ENCODE measurements around the gene MEGF10. TPM values are rescaled to one million over a fixed set of nuclear protein-coding genes. Genes with fewer than 3 reads are reported as not detected.

The MEGF10 gene
- total RNA-seq, 1 donor from 2014 or later, result 0.47 TPM

DNA sequence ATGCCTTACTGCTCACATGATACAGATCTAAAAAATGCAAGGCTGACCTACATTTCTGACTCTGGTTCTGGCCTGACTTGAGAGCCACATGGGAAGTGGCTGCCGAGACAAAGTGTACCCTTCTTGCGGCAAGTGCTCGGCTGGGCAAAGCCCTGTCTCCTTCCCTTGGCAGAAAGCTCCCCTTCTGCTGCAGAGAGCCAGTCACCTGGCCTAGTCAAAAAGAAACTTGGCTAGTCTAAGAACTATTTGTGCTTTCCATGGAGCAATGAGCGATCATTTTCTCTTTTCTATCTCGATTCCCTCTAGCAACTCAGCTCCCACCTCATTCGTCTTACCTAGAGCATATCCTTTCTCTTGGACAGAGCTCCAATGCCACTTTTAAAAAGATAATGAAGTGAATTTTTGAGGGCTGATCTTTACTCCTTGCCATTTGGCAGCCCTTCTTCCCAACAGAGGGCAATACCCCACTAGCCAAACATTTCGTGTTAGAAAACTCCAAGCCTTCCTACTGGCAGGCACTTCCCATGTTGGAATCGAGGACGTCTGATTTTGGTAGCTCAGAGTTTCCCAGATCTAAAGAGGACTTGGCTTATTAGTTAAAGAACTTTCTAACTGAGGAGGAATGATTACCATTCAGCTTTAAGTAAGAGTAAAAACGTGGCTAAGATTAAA lies 118.8 kb downstream of the MEGF10 start:
- Histone ChIP-seq H3K9me3 (replicated peaks) (no peaks in the 10 kb centered on the region), H3K27me3 (ENCODE audit: low read depth) (no peaks in the 10 kb centered on the region), H3K27ac (replicated peaks) (peak overlapping the region; percentile 60), H3K36me3 (no peaks in the 10 kb centered on the region), H3K4me1 (peaks cover 6% of the 10 kb centered on the region), H3K4me3 (peak overlapping the region; percentile 7)
- TF ChIP-seq, protein P1, sequence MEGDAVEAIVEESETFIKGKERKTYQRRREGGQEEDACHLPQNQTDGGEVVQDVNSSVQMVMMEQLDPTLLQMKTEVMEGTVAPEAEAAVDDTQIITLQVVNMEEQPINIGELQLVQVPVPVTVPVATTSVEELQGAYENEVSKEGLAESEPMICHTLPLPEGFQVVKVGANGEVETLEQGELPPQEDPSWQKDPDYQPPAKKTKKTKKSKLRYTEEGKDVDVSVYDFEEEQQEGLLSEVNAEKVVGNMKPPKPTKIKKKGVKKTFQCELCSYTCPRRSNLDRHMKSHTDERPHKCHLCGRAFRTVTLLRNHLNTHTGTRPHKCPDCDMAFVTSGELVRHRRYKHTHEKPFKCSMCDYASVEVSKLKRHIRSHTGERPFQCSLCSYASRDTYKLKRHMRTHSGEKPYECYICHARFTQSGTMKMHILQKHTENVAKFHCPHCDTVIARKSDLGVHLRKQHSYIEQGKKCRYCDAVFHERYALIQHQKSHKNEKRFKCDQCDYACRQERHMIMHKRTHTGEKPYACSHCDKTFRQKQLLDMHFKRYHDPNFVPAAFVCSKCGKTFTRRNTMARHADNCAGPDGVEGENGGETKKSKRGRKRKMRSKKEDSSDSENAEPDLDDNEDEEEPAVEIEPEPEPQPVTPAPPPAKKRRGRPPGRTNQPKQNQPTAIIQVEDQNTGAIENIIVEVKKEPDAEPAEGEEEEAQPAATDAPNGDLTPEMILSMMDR (IDR thresholded peaks at IDR 0.05; ENCODE audit: borderline replicate concordance), result no peak
- intact Hi-C loops (cut with micrococcal nuclease), result no loop called here
- DNase-seq, result no peak

DNA sequence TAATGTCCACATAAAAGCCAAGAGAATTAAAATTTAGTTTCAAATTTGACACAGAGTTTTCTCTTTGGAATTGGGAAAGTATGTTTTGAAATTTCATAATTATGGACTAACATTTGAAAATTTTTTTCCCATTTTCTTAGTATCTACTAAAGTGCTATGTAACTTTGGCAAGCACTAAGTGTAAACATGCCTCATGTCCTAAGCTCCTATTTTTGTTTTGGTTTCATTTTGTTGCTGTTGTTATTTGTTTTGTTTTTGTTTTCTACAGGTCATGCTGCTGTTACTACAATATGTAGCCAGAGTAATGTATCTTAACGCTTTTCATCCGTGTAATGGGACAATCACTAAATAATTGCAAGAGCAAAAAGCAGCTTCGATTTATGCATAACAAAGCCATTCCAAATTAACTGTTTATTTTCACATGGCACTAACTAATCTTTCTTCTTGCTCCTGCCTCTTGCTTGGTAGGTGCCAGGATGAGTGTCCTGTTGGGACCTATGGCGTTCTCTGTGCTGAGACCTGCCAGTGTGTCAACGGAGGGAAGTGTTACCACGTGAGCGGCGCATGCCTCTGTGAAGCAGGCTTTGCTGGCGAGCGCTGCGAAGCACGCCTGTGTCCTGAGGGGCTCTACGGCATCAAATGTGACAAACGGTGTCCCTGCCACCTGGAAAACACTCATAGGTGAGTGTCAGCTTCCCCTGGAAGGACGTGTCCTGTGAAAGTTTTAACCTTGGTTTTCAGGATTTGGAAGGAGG lies 119.5 kb downstream of the MEGF10 start:
- Histone ChIP-seq H3K4me3 (peak overlapping the region; percentile 7), H3K36me3 (no peaks in the 10 kb centered on the region), H3K9me3 (replicated peaks) (no peaks in the 10 kb centered on the region), H3K4me1 (peaks cover 6% of the 10 kb centered on the region), H3K27ac (replicated peaks) (peak overlapping the region; percentile 60), H3K27me3 (ENCODE audit: low read depth) (no peaks in the 10 kb centered on the region)
- intact Hi-C loops (cut with micrococcal nuclease), result no loop called here
- TF ChIP-seq, protein P1 (IDR thresholded peaks at IDR 0.05; ENCODE audit: borderline replicate concordance), result no peak
- no peak for DNase-seq

DNA sequence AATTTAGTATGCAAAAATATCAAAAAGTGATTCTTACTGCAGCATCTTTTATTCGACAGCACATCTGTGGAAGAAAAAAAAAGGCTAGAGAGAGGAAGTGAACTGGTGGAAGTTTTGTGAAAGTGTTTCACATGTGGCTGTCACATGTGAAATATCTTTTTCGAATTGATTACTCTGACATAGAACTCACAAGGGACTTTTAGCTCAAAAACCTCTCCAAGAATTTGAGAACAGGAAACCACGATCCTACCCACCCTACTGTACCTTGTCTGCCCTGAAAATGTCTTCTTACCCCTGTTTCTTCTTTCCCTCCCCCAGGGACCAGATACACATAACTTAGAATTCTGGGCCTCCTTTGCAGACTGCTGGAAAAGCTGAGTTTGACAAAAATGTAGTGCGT lies 120.4 kb downstream of the MEGF10 start:
- no peaks in the 10 kb centered on the region for H3K36me3 ChIP-seq
- no peak overlapping the region for H3K27ac ChIP-seq (replicated peaks)
- no peak for DNase-seq
- no peaks in the 10 kb centered on the region for H3K27me3 ChIP-seq (ENCODE audit: low read depth)
- intact Hi-C loops (cut with micrococcal nuclease), result no loop called here
- TF ChIP-seq, protein P1 (IDR thresholded peaks at IDR 0.05; ENCODE audit: borderline replicate concordance), result no peak
- no peaks in the 10 kb centered on the region for H3K9me3 ChIP-seq (replicated peaks)
- peaks cover 6% of the 10 kb centered on the region for H3K4me1 ChIP-seq
- H3K4me3 ChIP-seq, result no peak overlapping the region

DNA sequence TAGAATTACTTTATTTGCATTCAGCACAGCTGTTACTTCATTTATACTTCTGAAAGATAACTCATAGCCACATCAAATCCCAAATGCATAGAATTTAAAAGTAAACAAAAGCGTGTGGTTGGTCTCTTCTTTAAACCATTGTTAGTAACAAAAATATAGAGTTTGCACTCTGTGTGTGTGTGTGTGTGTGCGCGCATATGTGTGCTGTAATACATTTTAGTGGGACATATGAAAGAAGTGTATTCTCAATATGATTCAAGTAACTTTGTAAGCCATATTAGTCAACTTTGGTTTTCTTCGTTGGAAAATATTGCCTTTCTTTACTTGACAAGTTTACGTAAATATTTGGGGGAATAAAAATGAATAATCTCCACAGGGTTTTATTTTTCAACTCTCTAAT lies 120.8 kb downstream of the MEGF10 start:
- intact Hi-C loops (cut with micrococcal nuclease), result no loop called here
- no peaks in the 10 kb centered on the region for H3K9me3 ChIP-seq (replicated peaks)
- no peak for DNase-seq
- H3K4me1 ChIP-seq, result peaks cover 6% of the 10 kb centered on the region
- H3K27me3 ChIP-seq (ENCODE audit: low read depth), result no peaks in the 10 kb centered on the region
- H3K27ac ChIP-seq (replicated peaks), result no peak overlapping the region
- H3K4me3 ChIP-seq, result no peak overlapping the region
- no peaks in the 10 kb centered on the region for H3K36me3 ChIP-seq
- TF ChIP-seq, protein P1 (IDR thresholded peaks at IDR 0.05; ENCODE audit: borderline replicate concordance), result no peak

DNA sequence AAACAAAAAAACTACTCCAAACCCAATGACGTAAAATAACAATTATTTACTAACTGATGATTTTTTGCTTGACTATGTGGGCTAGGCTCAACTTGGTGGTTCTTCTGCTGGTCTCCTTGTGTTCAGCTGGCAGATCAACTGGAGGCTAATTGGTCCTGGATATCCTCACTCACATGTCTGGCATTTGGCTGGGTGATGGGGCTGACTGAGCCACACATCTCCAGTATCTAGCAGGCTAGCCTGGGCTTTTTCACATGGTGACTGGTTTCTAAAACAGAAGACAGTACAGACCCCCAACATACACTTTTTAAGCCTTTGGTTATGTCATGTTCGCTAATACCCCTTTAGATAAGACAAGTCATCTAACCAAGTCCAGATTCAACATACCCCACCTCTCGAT lies 122.1 kb downstream of the MEGF10 start:
- no peaks in the 10 kb centered on the region for H3K27me3 ChIP-seq (ENCODE audit: low read depth)
- intact Hi-C loops (cut with micrococcal nuclease), result no loop called here

More for the DNA sequence above, 122.1 kb downstream of the MEGF10 start:
- H3K4me1 ChIP-seq, result peaks cover 6% of the 10 kb centered on the region
- no peaks in the 10 kb centered on the region for H3K9me3 ChIP-seq (replicated peaks)
- no peak for DNase-seq
- no peaks in the 10 kb centered on the region for H3K36me3 ChIP-seq
- TF ChIP-seq, protein P1 (IDR thresholded peaks at IDR 0.05; ENCODE audit: borderline replicate concordance), result no peak
- H3K27ac ChIP-seq (replicated peaks), result no peak overlapping the region
- no peak overlapping the region for H3K4me3 ChIP-seq

Measured in left ventricle myocardium inferior (tissue), 1 donor.